K562 (cell line): ENCODE measurements around the gene PSRC1. TPM values are rescaled to one million over a fixed set of nuclear protein-coding genes. Genes with fewer than 3 reads are reported as not detected.

Experiments used
- BCL6 ChIP-seq: fragments of 250-450 bp; sonication (Bioruptor Pico); IDR thresholded peaks from 2 replicates; pipeline ENCODE4 v1.4.0; 2020
- CEBPG ChIP-seq, 3 experiments: fragments of 200-800 bp in 1 of 3; sonication (Bioruptor generic) in 1 of 3; sonication (generic) in 1 of 3; formaldehyde crosslinking in 1 of 3; IDR thresholded peaks in 2 of 3; conservative IDR thresholded peaks in 1 of 3; 2 replicates each; pipeline versions ENCODE4 v1.6.1 to v1.8.0; 2016 to 2022; ENCODE audit warnings: missing compliant biosample characterization in 2 of 3, missing genetic modification characterization in 2 of 3, mild to moderate bottlenecking in 1 of 3, missing genetic modification reagents in 1 of 3
- FOXJ3 ChIP-seq: sonication (generic); formaldehyde crosslinking; IDR thresholded peaks from 2 replicates; pipeline ENCODE4 v1.4.0; 2020; ENCODE audit warnings: mild to moderate bottlenecking, missing genetic modification reagents
- FOXK1 ChIP-seq: sonication (generic); formaldehyde crosslinking; IDR thresholded peaks from 2 replicates; pipeline ENCODE4 v1.8.0; 2022; ENCODE audit warnings: missing genetic modification reagents, mild to moderate bottlenecking, borderline replicate concordance
- GATA2 ChIP-seq: sonication (generic); formaldehyde crosslinking; IDR thresholded peaks from 2 replicates; pipeline ENCODE4 v1.4.0; 2020; ENCODE audit warnings: mild to moderate bottlenecking, missing genetic modification reagents
- NCOA6 ChIP-seq: fragments of 450-650 bp; IDR thresholded peaks from 2 replicates; pipeline ENCODE4 v1.6.1; 2017; ENCODE audit warnings: mild to moderate bottlenecking
- POLR2AphosphoS2 ChIP-seq: IDR thresholded peaks from 2 replicates; pipeline ENCODE4 v1.6.1; 2012; ENCODE audit warnings: low read length, improper control_type of control experiment
- POLR2B ChIP-seq: fragments of 450-650 bp; IDR thresholded peaks from 2 replicates; pipeline ENCODE4 v1.6.1; 2018; ENCODE audit warnings: low read depth; ENCODE audit not compliant: partially characterized antibody
- SRF ChIP-seq, 2 experiments: fragments of 250-450, 450-650 bp in 1 of 2; sonication (Bioruptor Pico) in 1 of 2; sonication (generic) in 1 of 2; formaldehyde crosslinking; IDR thresholded peaks; 2 replicates each; pipeline versions ENCODE4 v1.5.0 to v1.5.1; 2020 to 2022; ENCODE audit warnings: mild to moderate bottlenecking in 1 of 2, missing genetic modification reagents in 1 of 2
- STAT5A ChIP-seq: IDR thresholded peaks from 2 replicates; pipeline ENCODE4 v1.6.1; 2012; ENCODE audit warnings: low read length, inconsistent platforms, borderline replicate concordance
- ZKSCAN1 ChIP-seq: fragments of 150-350 bp; IDR thresholded peaks from 2 replicates; pipeline ENCODE4 v1.6.1; 2016; ENCODE audit warnings: low read depth, low read length
- ZNF57 ChIP-seq: fragments of 450-650 bp; formaldehyde crosslinking; IDR thresholded peaks from 2 replicates; pipeline ENCODE4 v1.4.0; 2020; ENCODE audit warnings: mild to moderate bottlenecking, moderate library complexity
- ZNF584 ChIP-seq: fragments of 200-800 bp; sonication (Bioruptor generic); IDR thresholded peaks from 2 replicates; pipeline ENCODE4 v1.6.1; 2016; ENCODE audit warnings: low read depth, mild to moderate bottlenecking, missing genetic modification characterization, missing compliant biosample characterization
- ZNF644 ChIP-seq: fragments of 200-800 bp; sonication (Bioruptor generic); IDR thresholded peaks from 2 replicates; pipeline ENCODE4 v1.6.1; 2016; ENCODE audit warnings: low read depth, missing genetic modification characterization, missing compliant biosample characterization
- ZNF695 ChIP-seq: fragments of 450-650 bp; formaldehyde crosslinking; IDR thresholded peaks from 2 replicates; pipeline ENCODE4 v1.4.0; 2020; ENCODE audit warnings: mild to moderate bottlenecking, moderate library complexity
- polyA plus RNA-seq, 8 experiments: library from polyadenylated mRNA; depleted of rRNA in 4 of 8; stranded (reverse) in 5 of 8; unstranded in 3 of 8; fragments of >200 nt; fragmentation: Nextera tagmentation in 2 of 8; fragmentation: Illumina TruSeq in 1 of 8; extraction: Ambion mirVana in 2 of 8; extraction: Trizol in 1 of 8; gene quantifications; 2 replicates each; pipeline versions ENCODE4 v1.2.1 to v1.2.3, GENCODE V29; 2011 to 2014; ENCODE audit warnings: inconsistent platforms in 1 of 8, missing spikeins in 1 of 8
- total RNA-seq, 7 experiments: library from RNA; depleted of rRNA in 6 of 7; stranded (reverse); fragments of >200 nt in 6 of 7; fragmentation: Illumina TruSeq in 2 of 7; extraction: Trizol in 2 of 7; gene quantifications; 2 replicates each; pipeline versions ENCODE4 v1.2.1 to v1.2.3, GENCODE V29; 2011 to 2021; ENCODE audit warnings: low replicate concordance in 1 of 7
- TF ChIP-seq, protein P1 (sequence below): fragments of 450-650 bp; formaldehyde crosslinking; IDR thresholded peaks from 2 replicates; pipeline ENCODE4 v1.4.0; 2020; ENCODE audit warnings: mild to moderate bottlenecking, moderate library complexity
- TF ChIP-seq, protein P2 (sequence below): fragments of 250-450 bp; sonication (Bioruptor Pico); IDR thresholded peaks from 2 replicates; pipeline ENCODE4 v1.8.0; 2021; ENCODE audit warnings: moderate library complexity, mild to moderate bottlenecking, inconsistent platforms
- TF ChIP-seq, protein P3 (sequence below), 2 experiments: IDR thresholded peaks; 2 replicates each; pipeline ENCODE4 v1.6.1; 2011; ENCODE audit warnings: borderline replicate concordance in 1 of 2, control low read depth in 1 of 2, low read depth in 1 of 2, low read length in 1 of 2, mild to moderate bottlenecking in 1 of 2, mixed read lengths in 1 of 2, moderate library complexity in 1 of 2; ENCODE audit not compliant: insufficient read depth in 1 of 2, insufficient read length in 1 of 2, poor library complexity in 1 of 2, severe bottlenecking in 1 of 2; ENCODE audit errors: extremely low read depth in 1 of 2
- TF ChIP-seq, protein P4 (sequence below): sonication (generic); formaldehyde crosslinking; IDR thresholded peaks from 2 replicates; pipeline ENCODE4 v1.8.0; 2022; ENCODE audit warnings: mild to moderate bottlenecking, missing genetic modification reagents
- TF ChIP-seq, protein P5 (sequence below): fragments of 250-450 bp; sonication (Bioruptor Pico); IDR thresholded peaks from 2 replicates; pipeline ENCODE4 v1.8.0; 2021; ENCODE audit warnings: borderline replicate concordance, mild to moderate bottlenecking, moderate library complexity; ENCODE audit not compliant: poor library complexity, severe bottlenecking

The PSRC1 gene
- total and polyA plus RNA-seq, 9 of the 15 experiments (the other 6 are each of a cell fraction or from before 2014, with no cell fraction given) = 6.5 to 65.2 (median 39.3) TPM

DNA sequence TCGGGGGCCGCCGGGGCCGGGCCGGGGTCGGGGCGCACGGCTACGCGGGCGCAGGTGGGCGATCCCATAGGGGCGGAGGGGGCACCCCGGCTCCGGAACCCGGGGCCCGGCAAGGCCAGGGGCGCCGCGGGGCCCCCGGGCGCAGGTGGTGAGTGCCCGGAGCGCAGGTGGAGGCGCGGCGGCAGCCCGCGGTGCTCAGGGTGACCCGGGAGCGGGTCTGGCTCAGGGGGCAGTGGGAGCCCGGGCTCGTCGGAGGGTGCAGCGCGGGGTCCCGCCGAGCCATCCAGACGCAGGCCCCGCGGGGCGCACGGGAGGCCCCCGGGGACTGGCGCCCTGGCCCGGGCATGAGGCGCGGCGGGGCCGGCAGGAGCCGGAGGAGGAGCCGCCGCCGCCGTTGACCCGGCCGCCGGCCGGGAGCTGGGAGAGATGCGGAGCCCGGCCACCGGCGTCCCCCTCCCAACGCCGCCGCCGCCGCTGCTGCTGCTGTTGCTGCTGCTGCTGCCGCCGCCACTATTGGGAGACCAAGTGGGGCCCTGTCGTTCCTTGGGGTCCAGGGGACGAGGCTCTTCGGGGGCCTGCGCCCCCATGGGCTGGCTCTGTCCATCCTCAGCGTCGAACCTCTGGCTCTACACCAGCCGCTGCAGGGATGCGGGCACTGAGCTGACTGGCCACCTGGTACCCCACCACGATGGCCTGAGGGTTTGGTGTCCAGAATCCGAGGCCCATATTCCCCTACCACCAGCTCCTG is 33.1 kb downstream of the PSRC1 start (continued):
- TF ChIP-seq, protein P1, sequence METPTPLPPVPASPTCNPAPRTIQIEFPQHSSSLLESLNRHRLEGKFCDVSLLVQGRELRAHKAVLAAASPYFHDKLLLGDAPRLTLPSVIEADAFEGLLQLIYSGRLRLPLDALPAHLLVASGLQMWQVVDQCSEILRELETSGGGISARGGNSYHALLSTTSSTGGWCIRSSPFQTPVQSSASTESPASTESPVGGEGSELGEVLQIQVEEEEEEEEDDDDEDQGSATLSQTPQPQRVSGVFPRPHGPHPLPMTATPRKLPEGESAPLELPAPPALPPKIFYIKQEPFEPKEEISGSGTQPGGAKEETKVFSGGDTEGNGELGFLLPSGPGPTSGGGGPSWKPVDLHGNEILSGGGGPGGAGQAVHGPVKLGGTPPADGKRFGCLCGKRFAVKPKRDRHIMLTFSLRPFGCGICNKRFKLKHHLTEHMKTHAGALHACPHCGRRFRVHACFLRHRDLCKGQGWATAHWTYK (CRISPR knock-in tag) = no peak
- no peak for TF ChIP-seq ZNF584 (CRISPR knock-in tag)
- TF ChIP-seq ZKSCAN1 = no peak
- no peak for TF ChIP-seq ZNF644 (tag)
- TF ChIP-seq, protein P2, sequence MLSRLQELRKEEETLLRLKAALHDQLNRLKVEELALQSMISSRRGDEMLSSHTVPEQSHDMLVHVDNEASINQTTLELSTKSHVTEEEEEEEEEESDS = no peak
- no peak for TF ChIP-seq SRF (CRISPR knock-in tag; IDR thresholded peaks at IDR 0.05)
- TF ChIP-seq GATA2 = no peak
- no peak for TF ChIP-seq ZNF695 (CRISPR knock-in tag)
- TF ChIP-seq POLR2AphosphoS2 = no peak
- no peak for TF ChIP-seq POLR2B
- no peak for TF ChIP-seq FOXJ3 (CRISPR knock-in tag)
- no peak for TF ChIP-seq STAT5A
- TF ChIP-seq BCL6 = no peak
- TF ChIP-seq, protein P3, sequence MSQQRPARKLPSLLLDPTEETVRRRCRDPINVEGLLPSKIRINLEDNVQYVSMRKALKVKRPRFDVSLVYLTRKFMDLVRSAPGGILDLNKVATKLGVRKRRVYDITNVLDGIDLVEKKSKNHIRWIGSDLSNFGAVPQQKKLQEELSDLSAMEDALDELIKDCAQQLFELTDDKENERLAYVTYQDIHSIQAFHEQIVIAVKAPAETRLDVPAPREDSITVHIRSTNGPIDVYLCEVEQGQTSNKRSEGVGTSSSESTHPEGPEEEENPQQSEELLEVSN (IDR thresholded peaks at IDR 0.05; ENCODE audit: borderline replicate concordance in 1 of 2, extremely low read depth in 1 of 2, insufficient read depth in 1 of 2, insufficient read length in 1 of 2, low read depth in 1 of 2, low read length in 1 of 2, poor library complexity in 1 of 2, severe bottlenecking in 1 of 2) = peak in 1 of 2 experiments; percentile 66
- TF ChIP-seq NCOA6 = no peak
- TF ChIP-seq ZNF57 (CRISPR knock-in tag) = no peak
- no peak for TF ChIP-seq CEBPG (CRISPR knock-in tag; IDR thresholded peaks at IDR 0.05)
- TF ChIP-seq CEBPG (tag; conservative IDR thresholded peaks at IDR 0.05 in 1 of 2, IDR thresholded peaks at IDR 0.05 in 1 of 2) = no peak
- no peak for TF ChIP-seq FOXK1
- TF ChIP-seq, protein P4, sequence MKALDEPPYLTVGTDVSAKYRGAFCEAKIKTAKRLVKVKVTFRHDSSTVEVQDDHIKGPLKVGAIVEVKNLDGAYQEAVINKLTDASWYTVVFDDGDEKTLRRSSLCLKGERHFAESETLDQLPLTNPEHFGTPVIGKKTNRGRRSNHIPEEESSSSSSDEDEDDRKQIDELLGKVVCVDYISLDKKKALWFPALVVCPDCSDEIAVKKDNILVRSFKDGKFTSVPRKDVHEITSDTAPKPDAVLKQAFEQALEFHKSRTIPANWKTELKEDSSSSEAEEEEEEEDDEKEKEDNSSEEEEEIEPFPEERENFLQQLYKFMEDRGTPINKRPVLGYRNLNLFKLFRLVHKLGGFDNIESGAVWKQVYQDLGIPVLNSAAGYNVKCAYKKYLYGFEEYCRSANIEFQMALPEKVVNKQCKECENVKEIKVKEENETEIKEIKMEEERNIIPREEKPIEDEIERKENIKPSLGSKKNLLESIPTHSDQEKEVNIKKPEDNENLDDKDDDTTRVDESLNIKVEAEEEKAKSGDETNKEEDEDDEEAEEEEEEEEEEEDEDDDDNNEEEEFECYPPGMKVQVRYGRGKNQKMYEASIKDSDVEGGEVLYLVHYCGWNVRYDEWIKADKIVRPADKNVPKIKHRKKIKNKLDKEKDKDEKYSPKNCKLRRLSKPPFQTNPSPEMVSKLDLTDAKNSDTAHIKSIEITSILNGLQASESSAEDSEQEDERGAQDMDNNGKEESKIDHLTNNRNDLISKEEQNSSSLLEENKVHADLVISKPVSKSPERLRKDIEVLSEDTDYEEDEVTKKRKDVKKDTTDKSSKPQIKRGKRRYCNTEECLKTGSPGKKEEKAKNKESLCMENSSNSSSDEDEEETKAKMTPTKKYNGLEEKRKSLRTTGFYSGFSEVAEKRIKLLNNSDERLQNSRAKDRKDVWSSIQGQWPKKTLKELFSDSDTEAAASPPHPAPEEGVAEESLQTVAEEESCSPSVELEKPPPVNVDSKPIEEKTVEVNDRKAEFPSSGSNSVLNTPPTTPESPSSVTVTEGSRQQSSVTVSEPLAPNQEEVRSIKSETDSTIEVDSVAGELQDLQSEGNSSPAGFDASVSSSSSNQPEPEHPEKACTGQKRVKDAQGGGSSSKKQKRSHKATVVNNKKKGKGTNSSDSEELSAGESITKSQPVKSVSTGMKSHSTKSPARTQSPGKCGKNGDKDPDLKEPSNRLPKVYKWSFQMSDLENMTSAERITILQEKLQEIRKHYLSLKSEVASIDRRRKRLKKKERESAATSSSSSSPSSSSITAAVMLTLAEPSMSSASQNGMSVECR = no peak
- TF ChIP-seq, protein P5, sequence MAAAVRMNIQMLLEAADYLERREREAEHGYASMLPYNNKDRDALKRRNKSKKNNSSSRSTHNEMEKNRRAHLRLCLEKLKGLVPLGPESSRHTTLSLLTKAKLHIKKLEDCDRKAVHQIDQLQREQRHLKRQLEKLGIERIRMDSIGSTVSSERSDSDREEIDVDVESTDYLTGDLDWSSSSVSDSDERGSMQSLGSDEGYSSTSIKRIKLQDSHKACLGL (CRISPR knock-in tag) = no peak
